ENCODE data around the gene HES5. TPM values are rescaled to one million over a fixed set of nuclear protein-coding genes. Genes with fewer than 3 reads are reported as not detected.

HES5 gene
- total RNA-seq, 1 experiment from 2014 or later = not detected

DNA sequence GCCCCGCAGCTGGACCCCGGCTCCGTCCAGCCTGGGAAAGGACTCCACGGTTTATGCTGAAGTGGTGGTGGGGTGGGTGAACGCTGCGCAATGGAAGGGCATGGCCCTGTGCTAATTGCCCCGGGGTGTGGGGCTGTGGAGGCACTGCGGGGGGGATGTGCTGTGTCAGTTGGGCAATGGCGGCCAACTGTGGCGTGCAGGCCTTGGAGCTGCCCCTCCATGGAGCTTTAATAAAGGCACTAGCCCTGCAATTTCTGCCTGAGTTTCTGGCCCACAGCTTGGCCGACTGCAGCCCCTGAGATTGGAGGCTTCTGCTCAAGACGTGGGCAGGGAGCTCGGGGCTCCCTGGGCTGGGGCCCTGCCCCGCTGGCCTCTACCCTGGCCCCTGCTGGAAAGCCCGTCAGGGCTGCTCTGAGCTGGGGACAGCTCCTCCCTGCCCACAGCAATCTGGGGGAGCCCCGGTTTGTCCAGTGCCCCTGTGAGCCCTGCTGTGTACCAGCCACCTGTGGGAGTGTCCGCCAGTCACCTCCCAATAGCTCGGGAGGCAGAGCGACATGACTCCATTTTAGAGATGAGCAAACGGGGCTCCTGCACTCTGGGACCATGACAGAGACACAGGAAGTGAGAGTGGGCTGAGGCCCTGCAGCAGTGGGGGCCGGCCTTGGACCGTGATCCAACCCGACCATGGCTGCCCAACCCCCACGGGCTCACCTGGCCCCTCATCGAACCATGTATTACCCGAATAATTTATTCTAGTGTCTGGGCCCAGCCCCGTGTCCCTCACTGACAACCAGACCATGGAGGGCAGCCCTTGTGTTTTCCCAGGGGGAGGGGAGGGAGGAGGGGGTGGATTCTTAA is 17.4 kb upstream of the HES5 start:
- CTCF ChIA-PET = interaction anchor here (0.8 to 3.3 kb wide), 6 partner anchors 21 to 353 kb away, joined by 3 to 19 read pairs (median 4); partner anchors contain the start of genes FAAP20 and PANK4
- peak overlapping the region; percentile 53 for H3K27ac Mint-ChIP-seq (ENCODE audit: unreplicated experiment)
- H3K9me3 Mint-ChIP-seq (ENCODE audit: low read depth, unreplicated experiment) = no peaks in the 10 kb centered on the region
- peak overlapping the region; percentile 80 for H3K4me3 Mint-ChIP-seq (ENCODE audit: low read depth, unreplicated experiment)
- TF ChIP-seq, protein P1, sequence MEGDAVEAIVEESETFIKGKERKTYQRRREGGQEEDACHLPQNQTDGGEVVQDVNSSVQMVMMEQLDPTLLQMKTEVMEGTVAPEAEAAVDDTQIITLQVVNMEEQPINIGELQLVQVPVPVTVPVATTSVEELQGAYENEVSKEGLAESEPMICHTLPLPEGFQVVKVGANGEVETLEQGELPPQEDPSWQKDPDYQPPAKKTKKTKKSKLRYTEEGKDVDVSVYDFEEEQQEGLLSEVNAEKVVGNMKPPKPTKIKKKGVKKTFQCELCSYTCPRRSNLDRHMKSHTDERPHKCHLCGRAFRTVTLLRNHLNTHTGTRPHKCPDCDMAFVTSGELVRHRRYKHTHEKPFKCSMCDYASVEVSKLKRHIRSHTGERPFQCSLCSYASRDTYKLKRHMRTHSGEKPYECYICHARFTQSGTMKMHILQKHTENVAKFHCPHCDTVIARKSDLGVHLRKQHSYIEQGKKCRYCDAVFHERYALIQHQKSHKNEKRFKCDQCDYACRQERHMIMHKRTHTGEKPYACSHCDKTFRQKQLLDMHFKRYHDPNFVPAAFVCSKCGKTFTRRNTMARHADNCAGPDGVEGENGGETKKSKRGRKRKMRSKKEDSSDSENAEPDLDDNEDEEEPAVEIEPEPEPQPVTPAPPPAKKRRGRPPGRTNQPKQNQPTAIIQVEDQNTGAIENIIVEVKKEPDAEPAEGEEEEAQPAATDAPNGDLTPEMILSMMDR (IDR thresholded peaks at IDR 0.05; ENCODE audit: unreplicated experiment) = no peak
- H3K36me3 Mint-ChIP-seq (ENCODE audit: insufficient read depth, unreplicated experiment) = peaks cover 15% of the 10 kb centered on the region
- no peak for DNase-seq
- intact Hi-C loops (cut with micrococcal nuclease; ENCODE audit: unreplicated experiment) = loop anchor here (1.0 to 10.0 kb wide), 2 partner anchors 133 to 353 kb away; partner anchors contain the start of gene FAAP20
- H3K4me1 Mint-ChIP-seq (ENCODE audit: low read depth, unreplicated experiment) = no peaks in the 10 kb centered on the region
- no TSS peak for BruUV-seq (replicated peaks)
- no peaks in the 10 kb centered on the region for H3K27me3 Mint-ChIP-seq (ENCODE audit: unreplicated experiment)

DNA sequence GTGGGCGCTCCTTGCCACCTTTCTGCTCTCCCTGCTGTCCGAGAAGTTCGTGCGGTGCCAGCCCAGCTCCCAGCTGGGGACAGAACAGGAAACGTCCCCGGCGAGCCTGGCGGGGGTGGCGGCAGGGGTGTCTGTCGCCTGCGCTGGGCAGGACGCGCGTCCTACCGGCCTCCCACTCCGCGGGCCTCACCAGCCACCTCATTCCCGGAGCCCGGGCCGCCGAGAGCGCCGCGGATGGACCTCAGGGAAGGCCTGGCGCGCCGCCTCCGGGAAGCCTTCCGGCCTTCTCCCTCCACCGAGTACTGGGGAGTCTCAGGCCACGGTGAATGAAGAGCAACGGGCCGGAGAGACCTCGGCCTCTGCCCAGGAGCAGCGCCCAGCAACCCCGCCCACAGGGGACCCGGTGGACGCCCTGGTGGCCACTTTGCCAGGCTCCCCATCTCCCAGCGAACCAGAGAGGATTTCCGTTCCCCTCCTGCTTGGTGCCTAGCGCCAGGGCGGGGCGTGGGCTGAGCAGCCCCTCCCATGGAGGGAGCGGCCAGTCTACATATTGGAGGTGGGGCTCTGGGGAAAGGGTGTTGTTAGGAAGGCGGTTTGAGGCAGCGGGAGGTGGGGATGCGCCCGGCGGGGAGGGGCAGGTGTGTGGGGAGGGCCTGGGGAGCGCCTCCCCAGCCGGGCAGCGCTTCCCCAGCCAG is 16.6 kb upstream of the HES5 start:
- TSS peak; percentile 89 for BruUV-seq (replicated peaks)
- peaks cover 15% of the 10 kb centered on the region for H3K36me3 Mint-ChIP-seq (ENCODE audit: insufficient read depth, unreplicated experiment)
- CTCF ChIA-PET = interaction anchor here (0.8 to 3.3 kb wide), 7 partner anchors 20 to 352 kb away, joined by 3 to 19 read pairs (median 5); partner anchors contain the start of genes FAAP20 and PANK4
- H3K4me3 Mint-ChIP-seq (ENCODE audit: low read depth, unreplicated experiment) = peak overlapping the region; percentile 80
- H3K4me1 Mint-ChIP-seq (ENCODE audit: low read depth, unreplicated experiment) = no peaks in the 10 kb centered on the region
- intact Hi-C loops (cut with micrococcal nuclease; ENCODE audit: unreplicated experiment) = loop anchor here (10.0 kb wide), 1 partner anchor 352 kb away; the partner anchor contains the start of gene FAAP20
- TF ChIP-seq, protein P1 (IDR thresholded peaks at IDR 0.05; ENCODE audit: unreplicated experiment) = no peak
- peak overlapping the region; percentile 53 for H3K27ac Mint-ChIP-seq (ENCODE audit: unreplicated experiment)
- H3K9me3 Mint-ChIP-seq (ENCODE audit: low read depth, unreplicated experiment) = no peaks in the 10 kb centered on the region
- H3K27me3 Mint-ChIP-seq (ENCODE audit: unreplicated experiment) = no peaks in the 10 kb centered on the region
- DNase-seq = peak; percentile 85

DNA sequence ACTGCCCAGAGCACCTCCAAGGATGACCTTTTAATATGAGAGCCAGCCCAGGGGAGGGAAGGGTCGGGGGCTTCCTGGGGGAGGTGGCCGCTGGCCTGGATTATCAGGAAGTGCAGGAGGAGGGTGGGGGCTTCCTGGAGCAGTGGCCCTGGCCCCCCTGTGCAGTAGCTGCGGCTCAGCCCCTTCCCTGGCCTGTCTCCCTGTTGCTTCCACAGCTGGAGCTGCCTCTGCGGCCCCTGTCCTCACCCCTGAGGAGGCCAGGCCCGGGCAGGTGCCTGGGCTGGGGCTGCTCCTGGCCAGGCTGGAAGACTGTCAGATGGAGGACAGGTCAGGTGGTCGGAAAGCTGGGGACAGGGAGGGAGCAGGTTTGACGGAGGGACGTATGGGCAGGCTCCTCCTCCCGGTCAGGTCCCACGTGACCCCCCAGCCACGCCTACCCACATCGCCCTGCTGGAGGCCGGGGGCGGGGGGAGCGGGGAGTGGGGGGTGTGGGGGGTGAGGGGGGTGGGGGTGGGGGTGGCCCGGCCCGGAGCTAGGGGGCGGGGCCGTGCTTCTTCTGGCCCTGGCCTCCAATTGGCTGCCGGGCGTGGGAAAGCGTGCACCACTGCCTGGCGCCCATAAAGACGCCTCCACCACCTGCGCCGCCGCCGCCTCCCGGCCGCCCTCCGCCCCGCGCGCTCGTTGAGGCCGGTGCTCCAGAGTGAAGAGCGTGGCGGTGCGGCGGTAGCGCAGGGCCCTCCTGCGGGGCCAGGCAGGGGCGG is 15.9 kb upstream of the HES5 start:
- DNase-seq = peak; percentile 91
- H3K27ac Mint-ChIP-seq (ENCODE audit: unreplicated experiment) = peak overlapping the region; percentile 60
- no TSS peak for BruUV-seq (replicated peaks)
- TF ChIP-seq, protein P1 (IDR thresholded peaks at IDR 0.05; ENCODE audit: unreplicated experiment) = no peak
- CTCF ChIA-PET = interaction anchor here (1.7 to 3.3 kb wide), 2 partner anchors 20 to 130 kb away, joined by 8 to 19 read pairs; partner anchors contain the start of gene PANK4
- peaks cover 15% of the 10 kb centered on the region for H3K36me3 Mint-ChIP-seq (ENCODE audit: insufficient read depth, unreplicated experiment)
- H3K4me1 Mint-ChIP-seq (ENCODE audit: low read depth, unreplicated experiment) = no peaks in the 10 kb centered on the region
- no peaks in the 10 kb centered on the region for H3K27me3 Mint-ChIP-seq (ENCODE audit: unreplicated experiment)
- H3K4me3 Mint-ChIP-seq (ENCODE audit: low read depth, unreplicated experiment) = peak overlapping the region; percentile 80
- intact Hi-C loops (cut with micrococcal nuclease; ENCODE audit: unreplicated experiment) = loop anchor here (10.0 kb wide), 1 partner anchor 351 kb away; the partner anchor contains the start of gene FAAP20
- no peaks in the 10 kb centered on the region for H3K9me3 Mint-ChIP-seq (ENCODE audit: low read depth, unreplicated experiment)

Data from Calu3 (cell line).